Right ventricle myocardium inferior (tissue), 1 donor: ENCODE results near the gene PER3. TPM values are rescaled to one million over a fixed set of nuclear protein-coding genes. Genes with fewer than 3 reads are reported as not detected.

Experiments used
- ATAC-seq: fragments of 200-7000 bp; cut with Tn5 transposase; one replicate; pipeline ENCODE4 v1.9.1; 2020; ENCODE audit warnings: mild to moderate bottlenecking, moderate library complexity
- DNase-seq: peaks from one replicate; pipeline ENCODE4 v3.0.0; 2021; ENCODE audit errors: missing footprints
- intact Hi-C: fragments of 100-400 bp; cut with DNase I; formaldehyde crosslinking; loops from one replicate; pipeline ENCODE4 v1.11.0; 2022
- total RNA-seq: library from RNA; stranded (reverse); fragmentation: NEBNext Ultra II Directional; extraction: Animal tissue kit (Norgen Biotek cat#: 25700); gene quantifications from one replicate; pipeline ENCODE4 v1.2.1, GENCODE V29; 2021
- donor health status: DM: no; HTN: yes; CAD: no; lungs with severe emphysema.

The PER3 gene
- total RNA-seq, 1 donor from 2014 or later, result 15.4 TPM

DNA sequence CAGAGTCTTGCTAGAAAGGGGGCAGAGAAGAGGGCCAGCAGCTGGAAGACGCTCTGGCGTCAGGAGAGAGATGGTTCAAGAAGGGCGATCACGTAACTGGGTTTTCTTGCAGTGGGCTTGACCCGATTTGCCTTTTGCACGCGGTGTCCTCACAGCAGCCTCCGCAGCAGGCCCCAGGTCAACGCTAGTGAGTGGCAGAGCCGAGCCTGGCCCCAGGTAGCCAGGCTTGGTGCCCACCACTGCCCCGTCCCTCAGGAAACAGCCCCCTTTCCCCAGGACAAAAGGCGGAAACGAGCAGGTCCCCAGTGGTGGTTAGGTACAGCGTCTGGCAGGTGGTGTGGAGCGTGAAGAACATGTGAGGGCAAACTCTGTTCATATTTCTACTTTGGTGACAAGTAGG, 77.4 kb downstream of the PER3 start:
- no peak for ATAC-seq
- intact Hi-C loops, result no loop called here
- DNase-seq, result no peak

DNA sequence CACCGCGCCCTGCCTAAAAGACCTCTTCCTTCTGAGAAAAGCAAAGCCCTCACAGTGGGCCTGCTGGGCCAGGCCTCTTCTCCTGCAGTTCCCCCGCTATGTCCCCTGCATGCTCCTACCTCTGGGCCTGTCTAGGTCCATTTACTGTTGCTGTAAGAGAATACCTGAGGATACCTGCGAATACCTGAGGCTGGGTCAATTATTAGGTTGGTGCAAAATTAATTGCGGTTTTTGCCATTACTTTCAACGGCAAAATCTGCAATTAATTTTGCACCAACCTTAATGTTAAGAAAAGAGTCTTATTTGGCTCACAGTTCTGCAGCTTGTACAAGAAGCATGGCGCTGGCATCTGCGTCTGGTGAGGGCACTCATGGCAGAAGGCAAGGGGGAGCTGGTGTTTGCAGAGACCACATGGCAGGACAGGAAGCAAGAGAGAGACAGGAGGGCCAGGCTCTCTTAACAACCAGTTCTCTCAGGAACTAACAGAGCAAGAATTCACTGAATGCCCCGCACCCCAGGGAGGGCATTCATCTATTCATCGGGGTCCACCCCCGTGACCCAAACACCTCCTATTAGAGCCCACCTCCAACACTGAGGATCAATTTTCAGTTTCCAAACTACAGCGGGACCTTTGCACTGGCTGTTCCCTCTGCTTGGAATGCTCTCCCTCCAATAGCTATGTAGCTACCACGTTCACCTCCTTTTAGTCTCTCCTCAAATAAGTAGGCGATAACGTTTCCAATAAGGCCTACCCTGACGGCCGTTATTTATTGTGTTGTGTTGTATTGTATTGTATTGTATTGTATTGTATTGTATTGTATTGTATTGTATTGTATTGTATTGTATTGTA, 78.3 kb downstream of the PER3 start:
- DNase-seq, result no peak
- ATAC-seq, result no peak
- intact Hi-C loops, result no loop called here

DNA sequence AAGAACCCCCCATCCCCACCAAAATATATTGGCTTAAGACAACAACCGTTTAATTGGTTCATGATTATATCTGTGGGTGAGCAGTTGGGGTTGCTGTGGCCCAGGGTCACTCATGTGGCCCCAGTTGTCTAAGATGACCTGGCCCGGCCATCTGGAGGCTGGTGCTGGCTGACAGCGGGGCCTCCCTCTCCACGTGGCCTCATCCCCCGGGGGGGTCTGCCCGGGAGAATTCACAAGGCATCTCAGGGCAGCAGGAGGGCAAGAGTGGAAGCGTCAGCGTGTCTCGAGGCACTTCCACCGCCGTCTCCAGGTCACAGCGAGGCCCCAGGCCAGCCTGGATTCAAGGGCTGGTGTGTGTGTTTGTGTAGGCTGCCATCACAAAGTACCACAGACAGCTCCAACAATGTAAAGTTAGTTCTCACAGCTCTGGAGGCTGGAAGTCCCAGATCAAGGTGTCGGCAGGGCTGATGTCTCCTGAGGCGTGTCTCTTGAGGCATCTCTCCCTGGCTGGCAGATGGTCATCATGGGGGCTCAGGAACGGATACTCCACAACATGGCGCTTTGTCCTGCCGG, 79.8 kb downstream of the PER3 start:
- intact Hi-C loops, result no loop called here
- DNase-seq, result no peak
- ATAC-seq, result no peak

DNA sequence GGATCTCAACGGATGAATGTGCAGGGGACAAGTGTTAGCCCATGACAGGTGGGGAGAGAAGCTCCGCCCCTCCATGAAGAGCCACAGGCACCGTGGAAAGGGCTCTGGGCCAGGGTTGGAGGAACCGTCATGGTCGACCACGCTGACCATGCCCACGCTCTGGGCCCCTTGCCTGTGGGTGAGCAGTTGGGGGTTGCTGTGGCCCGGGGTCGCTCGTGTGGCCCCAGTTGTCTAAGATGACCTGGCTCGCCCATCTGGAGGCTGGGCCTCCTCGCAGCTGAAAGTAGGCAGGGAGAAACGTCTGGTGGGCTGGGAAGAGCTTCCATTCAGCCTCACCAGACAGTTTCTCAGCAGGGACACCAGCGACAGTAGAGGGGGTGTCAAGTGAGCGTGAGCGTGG, 81.9 kb downstream of the PER3 start:
- DNase-seq, result no peak
- intact Hi-C loops, result no loop called here
- ATAC-seq, result no peak

DNA sequence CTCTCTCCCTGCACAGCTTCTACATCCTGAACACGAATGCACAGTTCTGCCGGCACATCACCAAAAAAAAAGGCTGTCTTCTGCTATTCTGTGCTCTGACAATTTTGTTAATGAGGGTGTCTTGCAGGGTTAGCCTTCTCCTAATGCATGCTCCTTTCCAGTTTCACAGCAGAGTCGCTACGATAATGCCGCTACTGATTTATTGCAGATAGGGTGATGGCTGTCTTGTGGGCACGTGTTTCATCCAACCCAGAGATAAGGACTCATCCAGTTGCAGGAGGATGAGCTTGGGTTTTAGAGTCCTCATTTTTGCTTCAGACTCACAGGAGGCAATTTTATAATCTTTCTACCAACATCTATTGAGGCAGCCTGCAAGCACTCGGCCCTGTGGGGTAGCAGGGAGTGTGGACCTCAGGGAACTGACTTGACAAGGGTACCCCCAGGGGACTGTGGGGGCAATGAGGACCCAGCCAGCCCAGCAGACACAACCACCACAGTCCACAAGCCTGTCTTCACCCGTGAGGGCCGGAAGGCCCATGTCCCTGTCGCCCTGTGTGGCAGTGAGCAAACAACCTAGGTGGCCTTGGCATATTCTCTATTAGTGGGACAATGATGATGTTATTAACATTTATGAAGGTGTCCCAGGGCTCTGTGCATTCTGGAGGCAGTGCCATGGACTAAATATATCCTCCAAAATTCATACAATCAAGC, 84.1 kb downstream of the PER3 start:
- ATAC-seq (no peak), DNase-seq (no peak)
- intact Hi-C loops, result no loop called here

DNA sequence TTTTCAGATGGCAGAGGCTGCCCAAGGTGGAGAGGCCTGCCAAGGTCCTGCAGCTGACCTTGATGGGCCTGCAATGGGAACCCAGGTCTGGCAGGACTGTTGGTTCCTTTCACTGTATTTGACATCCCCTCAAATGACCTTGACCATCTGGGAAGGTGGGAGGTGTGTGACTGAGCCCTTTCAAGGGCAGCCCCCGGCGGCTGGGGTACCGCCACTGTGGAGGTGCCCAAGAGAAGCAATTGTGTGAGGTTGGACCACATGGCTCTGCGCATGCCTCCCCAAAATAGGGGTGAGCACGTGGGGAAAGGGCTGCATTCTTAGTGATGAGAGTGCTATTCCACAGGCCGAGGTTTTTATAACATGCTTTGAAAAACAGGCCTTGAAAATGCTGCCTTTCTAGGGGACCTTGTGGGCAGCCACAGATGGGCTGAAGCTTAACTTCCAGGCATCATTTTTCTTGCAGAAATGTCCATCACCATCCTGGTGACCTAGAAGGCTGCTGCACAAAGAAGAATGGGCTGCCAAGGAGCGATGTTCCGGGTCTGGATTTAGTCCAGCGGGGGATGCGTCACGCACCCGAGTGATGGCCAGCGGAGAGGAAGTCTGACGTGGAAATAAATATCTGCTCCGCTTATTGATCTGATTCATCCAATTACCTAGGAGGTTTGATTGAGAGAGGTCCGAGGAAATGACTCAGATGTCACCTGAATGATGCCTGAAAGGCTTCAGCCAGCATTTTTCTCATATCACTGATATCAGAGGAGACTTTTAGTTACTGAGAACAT, 85.2 kb downstream of the PER3 start:
- ATAC-seq, result no peak
- intact Hi-C loops, result no loop called here
- DNase-seq, result no peak

DNA sequence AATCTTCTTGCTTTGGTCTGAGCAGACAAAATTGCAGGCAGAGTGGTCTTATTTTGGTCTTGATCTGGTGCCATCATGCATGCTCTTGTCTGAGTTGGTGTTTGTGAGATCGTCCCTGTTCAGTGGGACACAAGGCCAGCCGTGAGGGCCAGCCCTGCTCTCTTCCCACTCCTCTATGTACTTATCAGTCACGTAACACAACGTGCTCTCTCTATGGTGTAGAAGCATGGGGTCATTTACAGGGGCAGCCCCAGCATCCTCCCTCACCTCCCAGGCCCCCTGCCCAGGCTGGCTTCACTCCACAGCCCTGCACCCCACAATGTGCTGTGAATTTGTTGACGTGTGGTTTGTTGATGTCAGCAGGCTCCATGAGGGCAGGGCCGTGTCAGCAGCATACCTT, 87.0 kb downstream of the PER3 start:
- ATAC-seq (no peak), DNase-seq (no peak)
- intact Hi-C loops, result no loop called here

DNA sequence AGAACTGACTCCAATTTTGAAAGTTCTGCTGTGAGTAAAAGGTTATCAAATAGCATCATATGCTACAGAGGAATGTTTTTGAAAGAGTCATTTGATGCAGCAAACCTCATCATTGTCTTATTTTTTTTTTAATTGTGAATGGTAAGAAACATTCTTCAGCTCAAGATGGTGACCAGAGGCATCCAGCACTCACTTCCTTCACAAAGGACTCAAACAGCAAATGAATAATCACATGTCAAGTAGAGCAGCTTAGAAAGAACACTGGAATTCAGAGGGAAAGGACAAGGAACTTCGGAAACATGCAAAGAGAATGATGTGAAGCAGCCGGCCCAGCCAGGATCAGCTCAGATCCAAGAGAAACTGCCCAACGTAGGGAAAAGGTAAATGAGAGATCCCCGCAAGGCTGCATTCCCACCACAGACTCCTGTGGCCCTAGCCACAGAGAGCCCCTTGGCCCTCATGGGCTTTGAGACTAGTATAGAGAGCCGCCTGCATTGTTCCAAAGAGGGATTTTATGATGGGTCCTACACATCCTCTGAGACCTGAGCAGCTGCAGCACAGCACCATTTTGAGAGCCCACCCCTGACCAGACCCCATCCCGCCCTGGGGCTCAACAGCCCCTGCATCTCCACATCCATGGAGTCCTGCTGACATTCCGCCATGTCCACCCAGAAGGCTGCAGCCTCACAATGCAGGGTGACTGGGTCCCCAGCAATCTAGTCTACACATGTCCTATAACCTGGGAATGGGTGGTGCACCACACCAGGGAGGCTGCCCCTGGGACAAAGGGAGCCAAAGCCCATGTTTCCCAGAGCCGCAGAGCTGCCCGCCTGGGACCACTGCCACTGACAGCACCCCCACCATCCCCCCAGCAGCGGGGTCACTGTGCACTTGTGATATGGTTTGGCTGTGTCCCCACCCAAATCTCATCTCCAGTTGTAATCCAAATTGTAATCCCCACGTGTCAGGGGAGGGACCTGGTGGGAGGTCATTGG, 90.0 kb downstream of the PER3 start:
- intact Hi-C loops, result no loop called here
- no peak for ATAC-seq
- DNase-seq, result no peak

DNA sequence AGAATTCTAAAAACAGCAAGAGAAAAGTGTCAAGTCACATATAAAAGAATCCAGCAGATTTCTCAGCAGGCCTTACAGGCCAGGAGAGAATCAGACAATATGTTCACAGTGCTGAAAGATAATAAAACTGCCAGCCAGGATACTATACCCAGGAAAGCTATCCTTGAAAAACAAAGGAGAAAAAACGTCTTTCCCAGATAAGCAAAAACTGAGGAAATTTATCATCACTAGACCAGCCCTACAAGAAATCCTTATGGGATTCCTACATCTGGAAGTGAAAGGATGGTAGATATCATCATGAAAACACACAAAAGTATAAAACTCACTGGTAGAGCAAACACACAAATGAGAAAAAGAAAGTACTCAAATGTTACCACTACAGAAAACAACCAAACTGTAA, 93.9 kb downstream of the PER3 start:
- intact Hi-C loops, result no loop called here
- DNase-seq, result no peak
- ATAC-seq, result no peak

DNA sequence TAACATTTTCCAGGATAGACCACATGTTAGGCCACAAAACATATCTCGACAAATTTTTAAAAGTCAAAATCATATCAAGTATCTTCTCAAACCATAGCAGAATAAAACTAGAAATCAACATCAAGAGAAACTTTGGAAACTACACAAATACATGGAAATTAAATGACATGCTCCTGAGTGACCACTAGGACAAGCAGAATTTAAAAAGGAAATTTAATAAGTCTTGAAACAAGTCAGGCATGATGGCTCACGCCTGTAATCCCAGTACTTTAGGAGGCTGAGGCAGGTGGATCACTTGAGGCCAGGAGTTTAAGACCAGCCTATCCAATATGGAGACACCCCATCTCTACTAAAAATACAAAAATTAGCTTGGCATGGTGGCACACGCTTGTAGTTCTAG, 95.1 kb downstream of the PER3 start:
- intact Hi-C loops, result no loop called here
- DNase-seq (no peak), ATAC-seq (no peak)

DNA sequence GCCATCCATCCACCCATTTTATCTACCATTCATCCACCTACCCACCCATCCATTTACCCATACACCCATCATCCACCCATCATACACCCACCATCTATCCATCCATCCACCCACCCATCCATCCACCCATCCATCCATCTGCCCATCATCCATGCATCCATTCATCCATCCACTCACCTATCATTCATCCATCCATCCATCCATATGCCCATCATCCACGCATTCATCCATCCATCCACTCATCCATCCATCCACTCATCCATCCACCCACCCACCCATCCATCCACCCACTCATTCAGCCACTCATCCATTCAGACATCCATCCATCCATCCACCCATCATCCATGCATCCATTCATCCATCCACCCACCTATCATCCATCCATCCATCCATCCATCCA, 100.7 kb downstream of the PER3 start:
- DNase-seq, result no peak
- ATAC-seq, result no peak
- intact Hi-C loops, result no loop called here

DNA sequence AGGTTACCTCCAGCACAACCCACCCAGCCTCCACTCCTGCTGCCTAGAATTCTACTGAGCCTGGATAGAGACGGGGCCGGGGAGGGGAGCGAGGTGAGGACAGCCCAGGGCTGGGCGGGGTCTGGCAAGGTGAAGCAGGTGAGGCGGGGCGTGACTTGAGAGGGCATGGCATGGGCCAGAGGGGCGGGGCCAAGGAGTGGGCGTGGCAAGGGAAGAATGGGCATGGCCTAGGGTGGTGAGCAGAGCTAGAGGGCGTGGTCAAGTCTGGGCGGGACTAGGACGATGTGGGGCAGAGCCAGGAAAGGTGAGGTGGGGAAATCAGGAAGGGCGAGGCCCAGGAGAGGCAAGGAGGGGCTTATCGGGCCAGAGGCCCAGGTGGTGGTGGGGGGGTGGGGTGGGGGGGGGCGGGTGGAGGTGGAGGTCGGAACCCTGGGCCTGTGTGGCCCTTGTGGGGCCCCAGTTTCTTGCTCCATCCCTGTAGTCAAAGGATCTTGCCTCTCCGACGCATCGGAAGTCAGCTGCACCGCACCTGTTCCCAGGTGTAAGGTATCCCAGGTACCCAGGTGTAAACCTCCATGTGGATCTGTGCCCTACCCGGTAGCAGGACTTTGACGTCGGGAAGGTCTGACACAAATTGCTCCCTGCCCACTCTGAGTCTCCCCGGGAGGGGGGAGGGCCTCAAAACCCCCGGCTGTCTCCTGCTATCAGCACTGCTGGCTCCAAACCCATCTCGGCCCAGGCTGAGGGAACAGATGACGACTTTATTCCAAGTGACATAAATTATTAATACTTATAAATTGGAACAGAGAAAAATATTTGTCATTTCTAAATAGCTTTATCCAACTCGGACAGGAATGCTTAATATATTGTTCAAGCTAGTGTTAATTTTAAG, 101.7 kb downstream of the PER3 start:
- intact Hi-C loops, result no loop called here
- ATAC-seq (no peak), DNase-seq (no peak)

DNA sequence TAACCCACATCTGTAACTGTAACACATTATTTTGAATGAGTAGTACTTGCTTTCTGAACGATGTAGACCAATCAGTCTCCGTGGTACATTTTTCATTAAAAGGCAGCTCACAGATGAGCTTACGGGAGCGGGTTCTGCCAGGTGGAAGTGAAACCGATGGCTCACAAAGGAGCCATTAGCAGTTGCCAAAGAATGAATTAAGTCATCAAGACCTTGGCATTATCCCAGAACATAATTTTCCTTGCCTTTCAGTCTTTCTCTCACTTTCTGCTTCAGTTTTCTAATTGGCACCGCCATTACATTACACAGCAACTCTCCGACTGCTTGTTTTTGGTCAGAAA, 102.3 kb downstream of the PER3 start:
- DNase-seq (no peak), ATAC-seq (no peak)
- intact Hi-C loops, result no loop called here

DNA sequence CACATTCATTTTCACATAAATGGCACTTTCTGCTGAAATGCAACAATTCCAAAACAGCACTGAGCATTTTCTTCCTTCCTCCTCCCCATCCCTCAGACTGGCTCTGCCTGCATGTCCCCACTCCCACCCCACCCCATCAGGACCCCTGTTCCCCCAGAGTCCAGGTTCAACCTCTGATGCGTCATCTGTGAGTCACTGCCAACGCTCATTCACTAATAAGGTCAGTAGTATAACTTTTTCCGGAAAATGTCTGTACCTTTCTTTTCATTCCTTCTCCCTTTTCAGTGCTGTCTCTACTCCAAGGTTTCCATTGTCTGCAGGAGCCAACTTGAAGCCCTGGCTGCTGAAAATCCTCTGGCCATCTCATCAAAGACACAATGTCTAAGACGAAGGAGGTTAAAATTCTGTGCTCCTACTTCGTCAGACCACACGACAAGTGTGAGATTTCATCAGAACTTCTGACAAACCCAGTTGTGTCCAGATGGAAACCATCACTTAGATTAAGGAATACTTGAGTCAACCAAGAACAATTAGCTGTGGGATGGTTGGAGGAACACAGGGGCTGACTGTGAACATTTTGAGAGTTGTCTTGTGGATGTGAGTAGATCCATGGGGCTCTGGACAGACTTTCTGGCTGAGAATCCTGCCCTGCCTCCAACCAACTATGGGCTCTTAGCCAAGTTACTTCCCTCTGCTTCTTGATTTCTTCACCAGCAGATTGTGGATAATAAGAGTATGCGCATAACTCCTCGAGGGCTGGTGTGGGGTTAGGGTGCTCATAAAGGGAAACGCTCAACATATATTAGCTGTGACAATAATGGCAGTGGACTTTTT, 104.4 kb downstream of the PER3 start:
- ATAC-seq, result peak; percentile 3
- intact Hi-C loops, result no loop called here
- DNase-seq, result no peak

DNA sequence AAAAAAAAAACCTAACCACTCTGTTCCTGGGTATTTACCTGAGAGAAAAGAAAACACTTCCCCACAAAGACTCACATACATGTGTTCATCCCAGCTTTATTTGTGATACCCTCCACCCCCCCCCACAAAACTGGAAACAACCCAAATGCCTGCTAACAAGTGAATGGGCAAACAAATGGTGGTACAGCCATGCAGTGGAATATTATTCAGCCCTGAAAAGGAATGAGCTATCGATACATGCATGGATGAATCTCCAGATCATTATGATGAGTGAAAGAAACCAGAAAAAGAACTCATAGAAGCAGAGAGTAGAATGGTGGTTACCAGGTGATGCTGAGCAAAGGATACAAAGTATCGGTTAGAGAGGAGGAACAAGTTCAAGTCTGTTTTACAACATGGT, 106.8 kb downstream of the PER3 start:
- DNase-seq, result no peak
- ATAC-seq, result no peak
- intact Hi-C loops, result no loop called here

DNA sequence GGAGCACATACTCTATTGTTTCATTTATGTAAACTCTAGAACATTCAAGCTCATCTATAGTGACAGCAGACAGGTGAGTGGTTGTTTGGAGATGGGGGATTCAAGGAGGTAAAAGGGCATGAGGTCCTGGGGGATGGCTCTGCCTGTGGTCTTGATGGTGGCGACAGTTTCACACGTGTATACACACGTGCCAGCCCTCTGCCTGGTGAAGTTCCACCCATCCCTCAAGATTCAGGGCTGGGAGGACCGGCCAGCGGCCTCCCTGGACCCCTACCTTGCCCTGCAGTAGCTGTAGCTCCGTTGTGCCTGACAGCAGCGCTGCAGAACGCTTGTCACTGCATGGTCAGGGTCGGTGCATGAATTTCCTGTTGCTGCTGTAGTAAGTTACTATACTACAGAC, 107.7 kb downstream of the PER3 start:
- intact Hi-C loops, result no loop called here
- ATAC-seq (no peak), DNase-seq (no peak)
